ENCODE data around the gene PTPRD.

GRCh38 chr9:8725635-8726034 lies 1887.2 kb downstream of the PTPRD start:
- TF ChIP-seq CHD1 (IDR thresholded peaks at IDR 0.05; ENCODE audit: low read depth, low read length) (no peak), CTCF (conservative IDR thresholded peaks at IDR 0.05; ENCODE audit: low read depth, low read length) (no peak), POLR2A (IDR thresholded peaks at IDR 0.05; ENCODE audit: low read depth, low read length) (no peak), MAFK (IDR thresholded peaks at IDR 0.05; ENCODE audit: low read depth, low read length) (no peak)
